K562 treated with DMSO at 1 percent for 4 hours (cell line): ENCODE results near the gene CRYBA2. TPM values are rescaled to one million over a fixed set of nuclear protein-coding genes. Genes with fewer than 3 reads are reported as not detected.

Source experiments
- total RNA-seq: library from RNA; unstranded; fragments of 300-600 nt; gene quantifications from 2 replicates; pipeline ENCODE4 v1.2.3, GENCODE V29; 2022; ENCODE audit not compliant: insufficient read depth

The CRYBA2 gene, protein sequence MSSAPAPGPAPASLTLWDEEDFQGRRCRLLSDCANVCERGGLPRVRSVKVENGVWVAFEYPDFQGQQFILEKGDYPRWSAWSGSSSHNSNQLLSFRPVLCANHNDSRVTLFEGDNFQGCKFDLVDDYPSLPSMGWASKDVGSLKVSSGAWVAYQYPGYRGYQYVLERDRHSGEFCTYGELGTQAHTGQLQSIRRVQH
- total RNA-seq, result not detected in 2 replicates

DNA sequence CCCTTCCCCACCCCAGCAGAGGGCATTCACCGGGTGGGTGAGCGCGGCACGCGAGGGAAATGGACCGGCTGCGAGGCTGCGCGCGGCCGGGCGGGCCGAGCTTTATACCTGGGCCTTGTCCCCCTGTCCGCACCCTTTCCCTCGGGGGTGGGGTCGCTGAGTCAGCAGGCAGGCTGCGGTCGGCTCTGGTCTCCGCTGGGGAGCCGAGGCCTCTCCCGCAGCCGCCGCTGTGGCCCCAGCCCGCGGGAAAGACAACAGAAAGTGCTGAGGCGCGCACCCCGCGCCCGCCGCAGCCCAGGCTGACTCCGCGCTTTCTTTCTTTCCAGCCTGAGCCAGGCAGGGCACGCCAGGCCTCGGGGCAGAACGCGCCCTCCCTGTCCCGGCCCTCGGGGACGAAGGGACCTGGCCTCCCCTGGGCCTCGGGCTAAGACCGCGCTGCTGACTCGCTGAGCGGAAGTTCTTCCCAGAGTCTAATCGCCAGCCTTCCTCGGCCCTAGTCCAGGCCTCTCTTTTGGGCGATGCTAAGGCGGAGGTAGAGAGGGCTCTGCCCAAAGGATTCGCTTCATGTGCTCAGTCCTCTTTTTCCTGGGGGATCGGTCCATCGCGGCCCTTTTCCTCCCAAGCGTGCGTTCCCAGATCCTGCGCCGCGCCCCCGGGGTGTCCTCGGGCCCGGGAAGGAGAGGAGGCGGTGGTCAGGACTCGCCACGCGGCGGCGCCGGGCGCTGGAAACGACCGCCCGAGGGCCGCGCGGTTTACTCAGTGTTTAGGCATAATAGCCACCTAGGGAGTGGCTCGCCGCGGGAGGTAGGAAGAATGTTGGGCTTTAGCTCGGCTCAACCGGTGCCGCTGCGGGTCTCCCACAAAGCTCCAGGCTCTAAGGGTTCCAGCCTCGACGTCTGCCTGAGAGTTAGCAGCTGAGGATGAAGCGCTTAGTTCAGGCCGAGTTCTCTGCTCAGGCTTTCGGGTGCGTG, at the start of gene CRYBA2:
CRYBA2 (minus strand) TSS at position 78 of the 971 bp plus-strand sequence. CDS start 246 bp downstream, outside the sequence.

GRCh38 chr2:219041252-219041651, 48.0 kb upstream of the CRYBA2 start, which contains the start of gene CFAP65:
Gene CFAP65, minus strand, starts transcription at chr2:219041516. Its CDS starts 2,468 bp downstream, at chr2:219039048.

DNA sequence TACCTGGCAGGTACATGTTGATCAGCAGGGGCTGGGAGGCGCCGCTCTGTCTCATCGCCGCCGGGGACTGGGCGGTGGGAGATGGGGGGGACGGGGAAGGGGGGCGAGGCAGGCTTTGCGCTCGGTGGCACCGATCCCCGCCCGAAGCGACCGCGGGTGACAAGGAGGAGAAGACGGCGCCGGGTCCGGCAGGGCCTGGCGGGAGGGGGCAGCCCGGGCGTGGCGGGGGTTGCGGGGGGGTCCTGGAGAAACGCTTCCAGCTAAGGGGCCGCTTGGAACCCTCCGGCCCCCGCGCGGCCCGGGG, 8.2 kb downstream of the CRYBA2 start, which contains the start of gene FEV:
FEV (minus strand) TSS at position 164 of the 304 bp plus-strand sequence; CDS start at position 55, 109 bp downstream.

GRCh38 chr2:218959141-218959731, 34.0 kb downstream of the CRYBA2 start, which contains the start of gene CDK5R2:
Gene CDK5R2, plus strand, starts transcription at chr2:218959666. Its CDS starts 155 bp downstream, at chr2:218959821.

Other genes starting within 250 kb of the CRYBA2 start
- gene CYP27A1, start 211.3 kb downstream of the CRYBA2 start, total RNA-seq, result not detected in 2 replicates
- not detected in 2 replicates for gene PRKAG3, start 161.6 kb downstream of the CRYBA2 start, total RNA-seq
- not detected in 2 replicates for gene WNT6, start 133.6 kb downstream of the CRYBA2 start, total RNA-seq
- gene WNT10A, start 112.6 kb downstream of the CRYBA2 start, total RNA-seq, result not detected in 2 replicates
- not detected in 2 replicates for gene CDK5R2, start 33.8 kb downstream of the CRYBA2 start, total RNA-seq
- 0.34 and 0.71 TPM in 2 replicates for gene FEV, start 8.2 kb downstream of the CRYBA2 start, total RNA-seq
- gene CFAP65, start 48.1 kb upstream of the CRYBA2 start, total RNA-seq, result not detected in 2 replicates
- not detected in 2 replicates for gene IHH, start 67.5 kb upstream of the CRYBA2 start, total RNA-seq
- gene NHEJ1, start 167.4 kb upstream of the CRYBA2 start, total RNA-seq, result 8.9 and 10.1 TPM in 2 replicates
- not detected in 2 replicates for gene SLC23A3, start 176.6 kb upstream of the CRYBA2 start, total RNA-seq
- 48.8 and 50.1 TPM in 2 replicates for gene CNPPD1, start 183.5 kb upstream of the CRYBA2 start, total RNA-seq
- 22.5 and 26.1 TPM in 2 replicates for gene RETREG2, start 184.9 kb upstream of the CRYBA2 start, total RNA-seq
- gene ZFAND2B, start 213.4 kb upstream of the CRYBA2 start, total RNA-seq, result 33.3 and 35.6 TPM in 2 replicates
- gene ABCB6, start 225.5 kb upstream of the CRYBA2 start, total RNA-seq, result 17.4 and 17.7 TPM in 2 replicates
- 28.0 and 42.6 TPM in 2 replicates for gene ATG9A, start 236.2 kb upstream of the CRYBA2 start, total RNA-seq
- gene ANKZF1, start 236.4 kb upstream of the CRYBA2 start, total RNA-seq, result 24.8 and 29.7 TPM in 2 replicates